H54 (cell line): ENCODE results near the gene FLT4.

ENCODE experiments used
- DNase-seq: peaks from one replicate; pipeline ENCODE4 v3.0.0; 2011; ENCODE audit warnings: low spot score, mixed read lengths; ENCODE audit not compliant: insufficient read length
- FAIRE-seq: peaks from 3 replicates; lab custom pipeline; 2011; peaks lifted over from hg19 to GRCh38; lab: Jason Lieb, UNC
- POLR2A ChIP-seq: IDR thresholded peaks from 2 replicates; pipeline ENCODE4 v1.6.1; 2011; ENCODE audit warnings: low read depth, mild to moderate bottlenecking, low read length

The FLT4 gene

GRCh38 chr5:180563994-180564393 lies 85.4 kb downstream of the FLT4 start:
- TF ChIP-seq POLR2A, result no peak
- FAIRE-seq, result no peak

DNA sequence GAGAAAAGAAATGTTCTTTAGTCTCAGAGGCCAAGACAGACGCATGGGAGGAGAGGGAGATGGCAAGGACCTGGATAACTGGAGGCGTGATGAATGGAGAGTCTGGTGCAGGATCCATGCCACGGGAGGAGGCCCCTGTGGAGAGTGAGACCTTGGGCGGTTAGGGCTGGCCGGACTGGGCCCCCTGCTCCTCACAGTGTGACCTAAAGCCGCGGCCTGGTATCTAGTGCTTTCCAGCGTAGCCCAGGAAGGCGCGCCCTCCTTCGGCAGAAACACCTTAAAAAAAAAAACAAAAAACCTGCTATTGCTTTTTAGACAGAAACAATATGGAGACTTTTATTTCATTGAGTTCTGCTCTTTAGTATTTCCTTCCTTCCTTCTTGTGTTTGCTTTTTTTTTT lies 91.2 kb downstream of the FLT4 start:
- DNase-seq (no peak), FAIRE-seq (no peak)
- TF ChIP-seq POLR2A, result no peak

More at GRCh38 chr5:180563994-180564393, 85.4 kb downstream of the FLT4 start:
- no peak for DNase-seq

DNA sequence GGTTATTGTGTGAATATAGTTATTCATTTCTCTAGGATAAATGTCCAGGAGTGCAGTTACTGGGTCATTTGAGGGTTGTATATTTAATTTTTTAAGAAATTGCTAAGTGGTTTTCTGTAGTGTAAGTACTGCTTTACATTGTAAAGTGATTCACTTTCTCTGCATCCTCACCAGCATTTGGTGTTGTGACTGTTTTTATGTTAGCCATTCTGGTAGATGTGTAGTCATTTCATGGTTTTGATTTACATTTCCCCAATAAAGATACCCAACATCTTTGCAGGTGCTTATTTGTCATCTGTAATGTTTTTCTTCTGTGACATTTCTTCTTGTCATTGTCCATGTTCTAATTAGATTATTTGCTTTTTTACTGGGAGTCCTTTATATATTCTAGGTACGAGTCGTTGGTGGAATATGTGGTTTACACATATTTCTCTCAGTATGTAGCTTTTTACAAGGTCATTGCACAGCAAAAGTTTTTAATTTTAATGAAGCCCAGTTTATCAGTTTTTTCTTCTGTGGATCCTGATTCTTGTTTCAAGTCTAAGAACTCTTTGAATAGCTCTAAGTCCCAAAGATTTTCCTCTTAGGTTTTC lies 92.1 kb downstream of the FLT4 start:
- no peak for TF ChIP-seq POLR2A
- FAIRE-seq (no peak), DNase-seq (no peak)

DNA sequence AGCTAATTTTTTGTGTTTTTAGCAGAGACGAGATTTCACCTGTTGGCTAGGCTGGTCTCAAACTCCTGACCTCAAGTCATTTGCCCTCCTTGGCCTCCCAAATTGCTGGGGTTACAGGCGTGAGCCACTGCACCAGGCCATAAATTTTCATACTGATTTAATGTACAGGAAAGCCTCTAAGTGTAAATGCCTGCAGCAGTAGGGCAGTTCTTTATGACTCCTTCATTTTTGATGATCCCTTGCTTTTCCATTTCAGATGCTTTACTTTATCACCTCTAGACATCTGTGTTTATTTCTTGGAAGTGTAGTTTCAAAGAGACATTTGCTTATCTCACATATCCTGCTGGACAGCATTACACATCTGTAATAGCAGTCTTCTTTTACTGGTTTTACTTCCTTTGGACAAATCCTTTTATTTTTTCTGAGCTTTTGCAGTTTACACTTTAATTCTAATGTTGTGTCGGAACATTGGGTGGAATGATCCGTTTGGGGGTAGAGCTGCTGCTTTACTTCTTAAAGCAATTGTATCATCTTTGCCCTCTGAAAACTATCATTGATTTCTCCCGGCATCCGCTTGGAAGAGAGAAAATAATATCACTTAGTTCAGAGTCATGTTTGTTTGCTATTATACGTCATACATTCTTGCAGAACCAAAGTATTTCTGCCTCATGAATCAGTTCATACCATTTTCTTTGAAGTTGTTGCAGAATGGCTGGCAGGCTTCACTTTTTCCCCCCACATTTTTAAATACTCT lies 94.1 kb downstream of the FLT4 start:
- DNase-seq (no peak), FAIRE-seq (no peak)
- TF ChIP-seq POLR2A, result no peak

- no peak for DNase-seq
- no peak for TF ChIP-seq POLR2A
- no peak for FAIRE-seq
Observed at GRCh38 chr5:180553530-180553929, 95.9 kb downstream of the FLT4 start.
